SU-DHL-6 (cell line): Measurements from ENCODE around the gene DMXL1.
A peak's percentile ranks its signal among the peaks of the same experiment; 100 is the strongest.
"Not testable (repeated sequence)": the region's sequence is repeated elsewhere in the genome, so short reads cannot be mapped to it uniquely, and the experiment has no call there.

Experiments
- H2AFZ ChIP-seq: fragments of 200-600 bp; sonication (generic); 2 replicates; pipeline ENCODE4 v1.6.1; 2014; ENCODE audit warnings: low read depth, mild to moderate bottlenecking, moderate library complexity, mixed read lengths, antibody characterized with exemption, low read length; ENCODE audit not compliant: severe bottlenecking
- H3F3A ChIP-seq: fragments of 200-600 bp; shearing (Covaris generic); 2 replicates; pipeline ENCODE4 v1.6.0; 2016; ENCODE audit warnings: antibody characterized with exemption, mild to moderate bottlenecking; ENCODE audit not compliant: insufficient read depth
- H3K27ac ChIP-seq: fragments of 200-600 bp; sonication (generic); 2 replicates; pipeline ENCODE4 v1.5.1; 2016; ENCODE audit warnings: low read depth, mild to moderate bottlenecking, low read length, moderate library complexity, mixed read lengths
- H3K27me3 ChIP-seq: fragments of 200-600 bp; sonication (generic), shearing (Covaris generic); 2 replicates; pipeline ENCODE4 v1.6.0; 2014; ENCODE audit warnings: mild to moderate bottlenecking, low read length
- H3K36me3 ChIP-seq: fragments of 200-600 bp; sonication (generic); 2 replicates; pipeline ENCODE4 v1.6.1; 2014; ENCODE audit warnings: mild to moderate bottlenecking, low read length, mixed read lengths
- H3K4me2 ChIP-seq: fragments of 300-600, 200-600 bp; shearing (Covaris generic), sonication (generic); 2 replicates; pipeline ENCODE4 v1.6.0; 2014; ENCODE audit warnings: low read length, low read depth, mild to moderate bottlenecking; ENCODE audit not compliant: poor library complexity, severe bottlenecking
- H3K4me3 ChIP-seq: fragments of 200-600 bp; sonication (generic); 2 replicates; pipeline ENCODE4 v1.5.1; 2014; ENCODE audit warnings: antibody characterized with exemption, low read length, mild to moderate bottlenecking, mixed read lengths; ENCODE audit not compliant: insufficient read depth, poor library complexity, severe bottlenecking
- H3K79me2 ChIP-seq: fragments of 200-600 bp; sonication (generic); 2 replicates; pipeline ENCODE4 v1.6.1; 2014; ENCODE audit warnings: mild to moderate bottlenecking, low read length, moderate library complexity; ENCODE audit not compliant: insufficient read depth
- H3K9ac ChIP-seq: fragments of 200-600 bp; sonication (generic); 2 replicates; pipeline ENCODE4 v1.7.0; 2014; ENCODE audit warnings: mild to moderate bottlenecking, low read length
- H3K9me2 ChIP-seq: fragments of 200-600 bp; sonication (generic); replicated peaks from 2 replicates; pipeline ENCODE4 v1.6.1; 2014; ENCODE audit warnings: low read length; ENCODE audit not compliant: insufficient read depth
- H3K9me3 ChIP-seq: fragments of 200-600 bp; sonication (generic); 2 replicates; pipeline ENCODE4 v1.6.1; 2014; ENCODE audit warnings: low read length, mixed read lengths; ENCODE audit not compliant: insufficient read depth
- H4K20me1 ChIP-seq: fragments of 200-600 bp; sonication (generic); 2 replicates; pipeline ENCODE4 v1.6.1; 2014; ENCODE audit warnings: low read depth, mild to moderate bottlenecking, antibody characterized with exemption, low read length, moderate library complexity, mixed read lengths
- CTCF ChIP-seq: fragments of 200-600 bp; sonication (generic); IDR thresholded peaks from one replicate; pipeline ENCODE4 v1.5.1; 2017; ENCODE audit warnings: antibody characterized with exemption, mild to moderate bottlenecking, low read length, moderate library complexity; ENCODE audit not compliant: insufficient read depth, poor library complexity, severe bottlenecking
- EZH2phosphoT487 ChIP-seq: fragments of 200-600 bp; sonication (generic), shearing (Covaris generic); conservative IDR thresholded peaks from 2 replicates; pipeline ENCODE4 v1.6.1; 2018; ENCODE audit warnings: mild to moderate bottlenecking, antibody characterized with exemption, low read length, moderate library complexity, mixed read lengths

The DMXL1 gene

DNA sequence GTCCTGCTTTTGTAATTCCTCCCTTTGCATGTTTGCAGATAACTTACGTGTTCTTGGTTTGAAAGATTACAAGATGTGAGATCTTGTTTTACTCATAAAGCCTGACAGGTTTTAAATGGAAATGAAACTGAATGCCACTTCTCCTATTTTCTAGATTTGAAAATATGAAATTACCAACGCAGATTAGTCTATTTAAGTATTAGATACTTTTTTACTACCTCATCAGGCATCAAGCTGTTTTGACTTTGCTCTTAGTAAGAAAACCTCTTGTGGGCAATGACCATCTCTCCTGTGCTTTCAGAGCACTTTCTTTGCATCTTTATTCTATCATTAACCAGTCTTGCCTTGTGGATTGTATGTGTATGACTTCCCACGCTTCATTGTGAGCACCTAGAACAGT lies 3.5 kb downstream of the DMXL1 start:
- Histone ChIP-seq H3K27me3 (no peaks in the 10 kb centered on the region), H3K4me3 (peak overlapping the region; percentile 98), H3K79me2 (peaks cover 81% of the 10 kb centered on the region), H3K9me2 (no peaks in the 10 kb centered on the region), H3K4me2 (peak overlapping the region; percentile 86), H3K9ac (peak overlapping the region; percentile 91), H4K20me1 (0 out of 2 replicates have a peak, but pooled peaks cover 4% of the 10 kb centered on the region), H3K9me3 (no peaks in the 10 kb centered on the region), H3K36me3 (0 out of 2 replicates have a peak, but pooled peaks cover 4% of the 10 kb centered on the region), H3F3A (peaks cover 33% of the 10 kb centered on the region), H2AFZ (no peak overlapping the region), H3K27ac (peak overlapping the region; percentile 87)
- no peak for TF ChIP-seq EZH2phosphoT487
- no peak for TF ChIP-seq CTCF

DNA sequence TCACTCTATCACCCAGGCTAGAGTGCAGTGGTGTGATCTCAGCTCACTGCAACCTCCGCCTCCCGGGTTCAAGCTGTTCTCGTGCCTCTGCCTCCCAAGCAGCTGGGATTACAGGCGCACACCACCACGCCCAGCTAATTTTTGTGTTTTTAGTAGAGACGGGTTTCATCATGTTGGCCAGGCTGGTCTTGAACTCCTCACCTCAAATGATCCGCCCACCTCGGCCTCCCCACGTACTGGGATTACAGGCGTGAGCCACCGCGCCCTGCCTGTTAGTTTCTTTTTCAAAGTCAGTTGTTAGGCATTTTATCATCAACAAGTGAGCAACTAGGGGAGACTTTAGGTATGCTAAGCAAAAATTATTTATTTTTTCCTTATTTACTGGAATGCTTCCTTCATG lies 4.4 kb downstream of the DMXL1 start:
- not testable (repeated sequence) for H2AFZ ChIP-seq, H4K20me1 ChIP-seq, H3K9me2 ChIP-seq, H3K27me3 ChIP-seq, H3K9me3 ChIP-seq, H3K36me3 ChIP-seq
- Histone ChIP-seq H3K79me2 (peaks cover 89% of the 10 kb centered on the region), H3F3A (peaks cover 30% of the 10 kb centered on the region), H3K27ac (peak overlapping the region; percentile 35; the same call in 1 of the 2 replicates), H3K4me2 (peak overlapping the region; percentile 86), H3K4me3 (peak overlapping the region; percentile 24), H3K9ac (peak overlapping the region; percentile 27; the same call in 1 of the 2 replicates)

DNA sequence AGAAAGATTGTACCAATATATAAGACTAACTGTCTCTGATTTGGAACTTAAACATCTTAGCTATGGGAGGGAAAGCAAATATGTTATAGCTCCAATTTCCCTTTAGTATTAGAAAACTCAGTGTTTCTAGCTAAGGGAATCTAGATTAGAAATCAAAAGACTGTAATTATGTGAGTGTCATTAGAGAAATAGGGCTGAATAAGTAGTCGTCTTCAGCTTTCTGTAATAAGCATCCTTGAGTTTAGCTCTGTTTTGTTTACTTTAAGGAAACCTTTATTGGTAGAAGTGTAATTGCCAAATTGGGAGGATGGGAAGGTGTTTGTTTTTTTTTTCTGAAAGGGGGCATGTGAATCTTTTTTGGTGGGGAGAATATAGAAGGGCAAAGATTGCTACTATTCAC lies 5.2 kb downstream of the DMXL1 start:
- Histone ChIP-seq H3K9me2 (no peaks in the 10 kb centered on the region), H4K20me1 (0 out of 2 replicates have a peak, but pooled peaks cover 8% of the 10 kb centered on the region), H3K9ac (peak overlapping the region; percentile 27; the same call in 1 of the 2 replicates), H3K4me2 (peak overlapping the region; percentile 86), H2AFZ (no peak overlapping the region), H3K79me2 (peaks cover 97% of the 10 kb centered on the region), H3K36me3 (0 out of 2 replicates have a peak, but pooled peaks cover 4% of the 10 kb centered on the region), H3K27me3 (no peaks in the 10 kb centered on the region), H3K4me3 (peak overlapping the region; percentile 24), H3K27ac (peak overlapping the region; percentile 35), H3K9me3 (no peaks in the 10 kb centered on the region), H3F3A (peaks cover 34% of the 10 kb centered on the region)
- no peak for TF ChIP-seq EZH2phosphoT487
- TF ChIP-seq CTCF = no peak

DNA sequence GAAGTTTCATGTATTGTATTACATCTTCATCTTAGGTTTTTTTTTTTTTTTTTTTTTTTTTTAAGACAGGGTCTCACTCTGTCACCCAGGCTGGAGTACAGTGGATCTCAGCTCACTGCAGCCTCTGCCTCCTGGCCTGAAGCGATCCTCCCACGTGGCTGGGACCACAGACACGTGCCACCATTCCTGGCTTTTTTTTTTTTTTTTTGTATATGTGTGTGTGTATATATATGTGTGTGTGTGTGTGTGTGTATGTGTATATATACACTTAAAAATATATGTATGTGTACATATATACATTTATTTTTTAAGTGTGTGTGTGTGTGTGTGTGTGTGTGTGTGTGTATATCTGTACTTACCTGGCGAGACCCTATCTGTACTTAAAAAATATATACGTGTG lies 6.6 kb downstream of the DMXL1 start:
- no peaks in the 10 kb centered on the region for H3K27me3 ChIP-seq
- H3K79me2 ChIP-seq = peaks cover 98% of the 10 kb centered on the region
- no peak overlapping the region for H3K27ac ChIP-seq
- H3K9me2 ChIP-seq = no peaks in the 10 kb centered on the region
- H3K4me2 ChIP-seq = peak overlapping the region; percentile 86
- H2AFZ ChIP-seq = no peak overlapping the region
- peaks cover 27% of the 10 kb centered on the region for H3F3A ChIP-seq
- 0 out of 2 replicates have a peak, but pooled peaks cover under 1% of the 10 kb centered on the region for H3K36me3 ChIP-seq
- H3K4me3 ChIP-seq = no peak overlapping the region
- no peaks in the 10 kb centered on the region for H3K9me3 ChIP-seq
- no peak for TF ChIP-seq CTCF
- no peak for TF ChIP-seq EZH2phosphoT487
- H3K9ac ChIP-seq = no peak overlapping the region
- 0 out of 2 replicates have a peak, but pooled peaks cover 8% of the 10 kb centered on the region for H4K20me1 ChIP-seq
